GM12891 (cell line): ENCODE results near the gene HOXA10.

Source experiments
- DNase-seq: peaks from one replicate; pipeline ENCODE4 v3.0.0; 2011; ENCODE audit warnings: low spot score; ENCODE audit not compliant: insufficient read length
- FAIRE-seq: peaks from 2 replicates; lab custom pipeline; 2011; peaks lifted over from hg19 to GRCh38; lab: Jason Lieb, UNC
- PAX5 ChIP-seq: IDR thresholded peaks from 2 replicates; pipeline ENCODE4 v1.6.1; 2011; ENCODE audit warnings: low read length, moderate library complexity, mild to moderate bottlenecking; ENCODE audit not compliant: insufficient read depth, severe bottlenecking
- POLR2A ChIP-seq: IDR thresholded peaks from 2 replicates; pipeline ENCODE4 v1.6.1; 2011; ENCODE audit warnings: low read depth, low read length, control low read depth
- POLR2AphosphoS5 ChIP-seq: IDR thresholded peaks from 2 replicates; pipeline ENCODE4 v1.6.1; 2011; ENCODE audit warnings: low read depth, low read length, control low read depth
- POU2F2 ChIP-seq: IDR thresholded peaks from 2 replicates; pipeline ENCODE4 v1.6.1; 2011; ENCODE audit warnings: low read depth, mild to moderate bottlenecking, control low read depth, low read length, moderate library complexity
- SPI1 ChIP-seq: IDR thresholded peaks from 2 replicates; pipeline ENCODE4 v1.6.1; 2011; ENCODE audit warnings: low read depth, low read length, control low read depth
- TAF1 ChIP-seq: IDR thresholded peaks from 2 replicates; pipeline ENCODE4 v1.6.1; 2011; ENCODE audit warnings: low read depth, low read length, control low read depth

HOXA10 gene

DNA sequence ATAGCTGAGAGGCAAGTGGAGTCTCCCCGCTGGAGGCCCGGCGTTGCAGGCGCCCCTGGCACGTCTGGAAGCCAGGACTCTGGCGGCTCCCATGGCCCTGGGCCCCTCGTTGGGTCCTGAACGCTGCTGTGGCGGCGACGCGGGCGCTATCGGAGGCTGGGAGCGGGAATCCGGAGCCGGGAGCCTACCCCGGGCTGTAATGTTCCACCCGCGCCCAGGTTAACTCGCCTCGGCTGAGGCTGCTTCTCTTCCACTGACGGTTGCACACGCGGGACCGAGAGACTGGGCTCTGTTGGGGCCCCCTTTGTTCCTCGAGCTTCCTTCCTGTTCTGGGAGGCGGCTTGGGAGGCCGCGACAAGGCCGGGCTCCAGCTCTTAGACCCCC lies 29.3 kb downstream of the HOXA10 start:
- TF ChIP-seq PAX5 (no peak), SPI1 (no peak), POLR2A (no peak), POLR2AphosphoS5 (no peak), POU2F2 (no peak), TAF1 (no peak)
- DNase-seq (no peak), FAIRE-seq (no peak)

DNA sequence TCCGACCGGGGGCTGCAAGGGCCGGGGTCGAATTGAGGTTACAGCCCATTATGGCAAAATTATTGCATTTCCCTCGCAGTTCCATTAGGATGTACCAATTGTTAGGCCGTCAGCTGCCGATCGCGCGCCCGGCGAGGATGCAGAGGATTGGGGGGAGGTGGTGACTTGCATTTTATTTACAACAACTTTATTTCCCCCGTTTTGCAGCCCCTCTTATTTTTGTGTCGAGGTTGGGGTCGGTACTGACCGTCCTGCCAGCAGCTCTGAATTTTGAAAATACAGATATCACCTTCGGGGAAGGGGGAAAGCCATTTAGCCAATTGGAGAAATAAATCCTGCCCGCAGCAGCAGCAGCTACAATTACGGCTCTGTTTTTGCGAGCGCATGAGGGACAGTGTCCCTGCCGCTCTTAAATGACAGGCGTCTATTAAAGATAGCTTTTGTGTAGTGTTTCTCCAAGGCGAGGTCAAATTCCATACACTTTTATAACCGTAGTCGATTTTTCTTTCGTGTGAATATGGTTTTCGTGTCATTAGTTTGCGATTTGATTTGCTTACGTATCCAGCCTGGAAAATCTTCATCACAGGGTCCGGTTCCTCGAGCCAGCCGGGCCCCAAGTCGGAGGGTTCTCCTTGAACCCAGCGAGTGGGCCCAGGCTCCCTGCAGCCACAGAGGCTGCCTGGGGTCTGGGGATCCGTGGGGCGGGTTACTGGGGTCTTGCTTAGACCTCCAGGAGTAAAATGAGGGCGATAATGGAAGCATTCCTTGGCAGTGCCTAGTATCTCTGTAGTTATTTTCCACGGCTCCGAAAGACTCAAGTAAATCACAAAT lies 30.0 kb downstream of the HOXA10 start:
- no peak for DNase-seq
- no peak for TF ChIP-seq POLR2AphosphoS5
- FAIRE-seq: no peak

DNA sequence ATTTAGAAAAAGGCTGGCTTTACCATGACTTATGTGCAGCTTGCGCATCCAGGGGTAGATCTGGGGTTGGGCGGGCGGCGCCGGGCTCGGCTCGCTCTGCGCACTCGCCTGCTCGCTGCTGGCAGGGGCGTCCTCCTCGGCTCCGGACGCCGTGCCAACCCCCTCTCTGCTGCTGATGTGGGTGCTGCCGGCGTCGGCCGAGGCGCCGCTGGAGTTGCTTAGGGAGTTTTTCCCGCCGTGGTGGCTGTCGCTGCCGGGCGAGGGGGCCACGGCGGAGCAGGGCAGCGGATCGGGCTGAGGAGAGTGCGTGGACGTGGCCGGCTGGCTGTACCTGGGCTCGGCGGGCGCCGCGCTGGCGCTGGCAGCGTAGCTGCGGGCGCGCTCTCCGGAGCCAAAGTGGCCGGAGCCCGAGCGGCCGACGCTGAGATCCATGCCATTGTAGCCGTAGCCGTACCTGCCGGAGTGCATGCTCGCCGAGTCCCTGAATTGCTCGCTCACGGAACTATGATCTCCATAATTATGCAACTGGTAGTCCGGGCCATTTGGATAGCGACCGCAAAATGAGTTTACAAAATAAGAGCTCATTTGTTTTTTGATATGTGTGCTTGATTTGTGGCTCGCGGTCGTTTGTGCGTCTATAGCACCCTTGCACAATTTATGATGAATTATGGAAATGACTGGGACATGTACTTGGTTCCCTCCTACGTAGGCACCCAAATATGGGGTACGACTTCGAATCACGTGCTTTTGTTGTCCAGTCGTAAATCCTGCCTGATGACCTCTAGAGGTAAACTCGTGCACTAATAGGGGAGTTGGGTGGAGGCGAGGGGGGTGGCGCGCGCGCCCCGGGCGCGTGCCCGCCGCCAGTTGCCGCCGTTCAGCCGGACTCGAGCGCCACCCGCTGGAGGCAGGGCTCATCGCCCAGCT lies 30.8 kb downstream of the HOXA10 start, which contains the start of gene HOXA5:
TSS of gene HOXA5 (minus strand) at position 659 of the 927 bp plus-strand sequence. CDS start at position 585, 74 bp downstream.
- FAIRE-seq (no peak), DNase-seq (no peak)
- no peak for TF ChIP-seq TAF1
- no peak for TF ChIP-seq POU2F2
- TF ChIP-seq POLR2AphosphoS5: no peak
- no peak for TF ChIP-seq POLR2A
- TF ChIP-seq PAX5: no peak
- no peak for TF ChIP-seq SPI1

DNA sequence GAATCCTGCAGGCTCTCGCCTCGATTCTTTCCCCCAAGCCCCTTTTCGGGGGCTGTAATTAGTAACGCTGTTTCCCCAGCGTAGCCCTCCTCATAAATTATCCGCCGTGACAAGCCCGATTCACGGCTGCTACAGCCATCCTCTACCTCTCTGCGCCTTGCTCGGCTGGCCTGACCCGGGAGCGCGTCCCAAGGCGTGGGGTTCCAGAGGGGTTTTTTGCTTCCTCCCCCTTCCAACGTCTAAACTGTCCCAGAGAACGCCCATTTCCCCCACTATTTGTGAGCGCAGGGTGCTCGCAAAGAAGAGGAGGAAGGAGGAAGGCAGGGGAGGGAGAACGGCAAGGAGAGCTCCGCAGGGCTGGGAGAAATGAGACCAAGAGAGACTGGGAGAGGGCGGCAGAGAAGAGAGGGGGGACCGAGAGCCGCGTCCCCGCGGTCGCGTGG lies 31.5 kb downstream of the HOXA10 start:
- no peak for FAIRE-seq
- no peak for DNase-seq
- TF ChIP-seq PAX5 (no peak), TAF1 (no peak), POLR2AphosphoS5 (no peak), SPI1 (no peak), POU2F2 (no peak), POLR2A (no peak)

DNA sequence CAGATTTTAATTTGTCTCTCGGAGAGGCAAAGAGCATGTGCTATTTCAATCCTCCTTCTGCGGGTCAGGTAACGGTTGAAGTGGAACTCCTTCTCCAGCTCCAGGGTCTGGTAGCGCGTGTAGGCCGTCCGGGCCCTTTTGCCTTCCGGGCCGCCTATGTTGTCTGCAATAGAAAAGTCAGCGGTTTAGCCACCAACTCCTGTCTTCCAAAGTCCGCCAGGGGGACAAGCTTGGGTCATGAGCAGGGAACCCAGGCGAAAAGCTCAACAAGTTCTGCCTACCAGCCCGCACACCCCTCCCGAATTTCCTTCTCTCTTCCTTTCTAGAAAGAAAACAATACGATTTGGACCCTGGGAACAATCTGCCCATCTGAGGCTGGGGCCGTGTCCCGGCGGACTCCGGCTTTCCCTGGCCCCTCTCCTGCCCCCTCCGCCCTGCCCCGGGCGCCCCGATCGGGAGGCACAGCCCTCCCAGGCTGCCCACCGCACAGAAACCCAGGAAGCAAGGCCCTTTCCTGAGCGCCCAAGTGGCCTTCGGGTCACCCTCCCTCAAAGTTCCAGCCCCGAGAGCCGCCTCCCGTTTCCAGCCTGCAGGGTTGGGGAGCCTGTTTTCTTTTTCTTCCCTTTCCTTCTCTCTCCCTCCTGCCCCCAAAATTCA lies 32.1 kb downstream of the HOXA10 start:
- DNase-seq (no peak), FAIRE-seq (no peak)
- TF ChIP-seq PAX5 (no peak), TAF1 (no peak), POLR2AphosphoS5 (no peak), SPI1 (no peak), POU2F2 (no peak), POLR2A (no peak)

DNA sequence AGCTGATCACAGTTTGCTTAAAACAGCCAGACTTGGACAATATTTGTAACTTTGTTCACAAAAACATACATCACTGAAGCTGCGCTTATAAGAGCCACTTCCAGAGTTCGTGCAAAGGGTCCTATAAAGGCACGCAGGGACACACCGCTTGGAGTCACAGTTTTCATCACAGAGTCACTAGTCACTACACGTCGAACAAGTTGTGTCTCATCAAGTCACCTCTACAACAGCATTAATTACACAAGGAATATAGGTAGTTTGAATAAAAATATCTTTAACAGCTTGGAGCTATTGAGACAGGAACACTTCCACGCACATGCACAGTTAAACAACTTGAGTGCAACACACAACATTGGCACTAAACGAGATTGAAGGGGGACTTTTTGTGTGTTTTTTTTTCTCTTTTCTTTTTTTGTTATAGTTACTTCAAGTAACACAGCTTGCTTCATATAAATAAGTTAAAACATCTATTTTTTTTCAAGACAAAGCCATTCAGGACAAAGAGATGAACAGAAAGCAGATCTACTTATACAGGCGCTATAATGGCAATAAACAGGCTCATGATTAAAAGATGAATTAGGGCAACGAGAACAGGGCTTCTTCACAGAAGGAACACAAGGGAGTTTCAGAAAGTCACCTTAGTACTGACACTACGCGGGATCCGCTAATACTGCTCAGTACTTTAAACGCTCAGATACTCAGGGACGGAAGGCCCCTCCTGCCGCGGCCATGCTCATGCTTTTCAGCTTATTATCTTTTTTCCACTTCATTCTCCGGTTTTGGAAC lies 32.8 kb downstream of the HOXA10 start:
- TF ChIP-seq PAX5: no peak
- FAIRE-seq (no peak), DNase-seq (no peak)

DNA sequence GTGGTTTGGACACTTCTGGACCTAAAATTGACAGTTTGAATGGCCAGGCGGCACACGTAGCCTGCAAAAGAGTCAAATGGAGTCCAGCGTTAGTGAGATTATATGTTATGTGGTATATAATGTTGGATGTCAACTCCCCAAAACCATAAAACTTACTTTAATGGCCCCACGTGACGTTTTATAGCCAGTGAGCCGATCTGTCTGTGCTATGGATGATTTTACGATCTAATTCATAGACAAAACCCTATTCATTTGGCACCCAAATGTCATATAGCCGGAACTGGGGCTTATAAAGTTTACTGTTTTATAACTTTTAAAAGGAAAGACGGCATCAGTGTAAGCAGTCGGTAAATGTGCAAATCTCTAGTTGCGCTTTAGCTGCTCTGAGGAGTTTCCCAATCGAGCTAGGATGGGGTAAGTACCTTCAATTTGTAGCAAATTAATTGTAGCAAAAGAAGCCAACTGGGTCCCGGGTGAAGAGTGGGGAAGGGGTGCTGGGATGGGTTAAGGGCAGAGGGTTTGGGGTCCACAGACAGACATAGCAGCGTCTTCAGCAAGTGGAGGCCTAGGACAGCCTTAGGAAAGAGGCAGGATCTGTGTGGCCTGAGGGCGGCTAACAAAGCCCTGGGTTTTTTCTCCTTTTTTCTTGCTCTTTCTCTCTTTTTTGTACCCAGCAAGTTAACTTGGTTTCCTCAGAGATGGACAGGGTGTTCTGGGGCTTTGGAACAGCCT lies 33.8 kb downstream of the HOXA10 start:
- DNase-seq: no peak
- FAIRE-seq: no peak
- no peak for TF ChIP-seq SPI1
- no peak for TF ChIP-seq POLR2AphosphoS5
- TF ChIP-seq PAX5: no peak
- no peak for TF ChIP-seq POU2F2
- no peak for TF ChIP-seq TAF1
- TF ChIP-seq POLR2A: no peak

DNA sequence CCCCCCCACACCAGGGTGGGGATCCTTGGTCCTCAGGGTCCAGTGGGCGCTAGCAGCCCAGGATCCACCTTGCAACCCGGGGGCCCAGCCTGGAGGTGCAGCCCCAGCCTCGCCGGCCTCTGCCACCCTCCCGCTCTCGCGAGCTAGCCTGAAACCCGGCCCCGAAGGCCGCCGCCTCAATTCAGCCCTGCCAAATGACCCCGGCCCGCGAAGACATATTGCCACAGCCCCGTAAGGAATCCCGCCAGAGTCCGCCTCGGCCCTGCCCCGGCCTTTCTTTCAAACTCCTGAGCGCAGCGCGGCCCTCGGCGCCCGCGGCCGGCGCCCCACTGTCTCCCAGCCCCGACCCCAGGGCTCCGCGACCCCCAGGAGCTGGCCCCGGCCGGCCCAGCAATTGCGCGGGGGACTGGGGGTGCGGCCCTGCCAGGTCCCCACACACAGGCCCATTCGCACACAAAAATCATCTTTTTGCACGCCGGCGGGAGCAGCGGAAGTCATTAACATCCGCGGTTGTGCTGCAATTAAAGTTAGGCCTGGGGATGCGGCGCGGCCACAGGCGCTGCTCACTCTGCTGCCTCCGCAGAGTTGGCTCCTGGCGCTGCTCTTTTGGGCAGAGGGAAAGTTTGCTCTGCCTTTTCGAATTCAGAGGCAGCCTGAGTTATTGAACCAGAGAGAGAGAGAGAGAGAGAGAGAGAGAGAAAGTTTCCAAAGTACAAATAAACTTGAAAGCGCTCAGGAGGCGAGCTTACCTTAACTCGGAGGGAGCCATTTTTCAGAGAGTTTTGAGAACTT lies 34.6 kb downstream of the HOXA10 start:
- FAIRE-seq (no peak), DNase-seq (no peak)
- TF ChIP-seq POLR2AphosphoS5 (no peak), PAX5 (no peak), POLR2A (no peak), TAF1 (no peak), SPI1 (no peak), POU2F2 (no peak)
